ENCODE data around the gene CATSPER1.

The CATSPER1 gene

GRCh38 chr11:66026017-66026529 is at the start of gene CATSPER1:
CATSPER1 (minus strand) TSS chr11:66026479; CDS start chr11:66026379, 100 bp downstream.
- no peak within 1 kb of the TSS for H3K27ac Mint-ChIP-seq
- H3K4me3 Mint-ChIP-seq = no peak within 1 kb of the TSS
- no peak for ATAC-seq
- H3K9me3 Mint-ChIP-seq = no peaks in the 10 kb centered on the region
- H3K4me1 Mint-ChIP-seq = peaks cover 9% of the 10 kb centered on the region
- no peaks in the 10 kb centered on the region for H3K36me3 Mint-ChIP-seq
- peaks cover 20% of the 10 kb centered on the region for H3K27me3 Mint-ChIP-seq

DNA sequence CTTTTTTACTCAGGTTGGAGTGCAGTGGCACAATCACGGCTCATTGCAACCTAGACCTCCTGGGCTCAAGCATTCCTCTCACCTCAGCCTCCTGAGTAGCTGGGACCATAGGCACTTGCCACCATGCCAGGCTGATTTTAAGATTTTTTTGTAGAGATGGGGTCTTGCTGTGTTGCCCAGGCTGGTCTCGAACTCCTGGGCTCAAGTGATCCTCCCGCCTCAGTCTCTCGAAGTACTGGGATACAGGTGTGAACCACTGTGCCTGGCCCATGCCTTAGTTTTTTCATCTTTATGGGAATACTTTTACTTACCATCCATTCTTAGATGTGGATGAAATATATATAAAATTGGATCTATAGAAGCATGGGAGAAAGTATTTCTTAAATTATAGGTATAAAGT is 49.0 kb upstream of the CATSPER1 start:
- Mint-ChIP-seq H3K9me3 (no peaks in the 10 kb centered on the region), H3K27ac (no peak overlapping the region), H3K27me3 (no peaks in the 10 kb centered on the region), H3K36me3 (peaks cover 42% of the 10 kb centered on the region), H3K4me1 (peaks cover 67% of the 10 kb centered on the region), H3K4me3 (no peak overlapping the region)
- no peak for ATAC-seq

DNA sequence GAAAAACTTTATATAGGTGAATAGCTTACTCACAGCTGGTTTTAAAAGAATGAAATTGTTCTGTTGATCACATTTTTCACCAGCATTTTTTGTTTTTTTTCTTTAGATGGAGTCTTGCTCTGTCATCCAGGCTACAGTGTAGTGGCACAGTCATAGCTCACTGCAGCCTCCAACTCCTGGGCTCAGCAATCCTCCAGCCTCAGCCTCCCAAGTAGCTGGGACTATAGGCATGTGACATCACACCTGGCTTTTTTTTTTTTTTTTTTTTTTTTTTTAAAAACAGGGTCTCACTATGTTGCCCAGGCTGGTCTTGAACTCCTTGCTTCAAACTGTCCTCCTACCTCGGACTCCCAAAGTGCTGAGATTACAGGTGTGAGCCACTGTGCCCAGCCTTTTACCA is 47.4 kb upstream of the CATSPER1 start:
- Mint-ChIP-seq H3K4me1 (peaks cover 61% of the 10 kb centered on the region), H3K36me3 (peaks cover 32% of the 10 kb centered on the region), H3K4me3 (no peak overlapping the region), H3K9me3 (no peaks in the 10 kb centered on the region), H3K27ac (no peak overlapping the region), H3K27me3 (no peaks in the 10 kb centered on the region)
- ATAC-seq = no peak

DNA sequence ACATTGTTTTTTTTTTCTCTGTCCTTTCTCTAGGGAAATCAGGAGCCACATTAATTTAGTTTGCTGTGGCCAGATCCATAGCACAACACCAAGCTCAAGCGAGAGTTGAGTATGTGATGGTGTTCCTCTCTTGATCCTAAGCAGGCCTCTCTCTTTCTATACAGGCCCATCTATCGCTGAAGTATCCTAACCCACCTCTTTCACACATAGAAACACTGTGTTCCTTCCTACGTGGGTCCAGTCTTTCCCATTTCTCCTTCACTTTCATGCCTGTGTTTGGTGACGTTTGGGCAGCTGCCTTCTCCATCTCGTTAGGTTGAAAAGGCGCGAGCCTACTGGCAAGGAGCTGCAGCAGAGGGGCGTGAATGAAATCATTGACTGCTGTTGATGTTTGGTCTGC is 46.2 kb upstream of the CATSPER1 start:
- Mint-ChIP-seq H3K4me3 (peak overlapping the region; percentile 93), H3K36me3 (peaks cover 40% of the 10 kb centered on the region), H3K27ac (peak overlapping the region; percentile 91), H3K27me3 (no peaks in the 10 kb centered on the region), H3K9me3 (no peaks in the 10 kb centered on the region), H3K4me1 (peaks cover 61% of the 10 kb centered on the region)
- ATAC-seq = no peak

DNA sequence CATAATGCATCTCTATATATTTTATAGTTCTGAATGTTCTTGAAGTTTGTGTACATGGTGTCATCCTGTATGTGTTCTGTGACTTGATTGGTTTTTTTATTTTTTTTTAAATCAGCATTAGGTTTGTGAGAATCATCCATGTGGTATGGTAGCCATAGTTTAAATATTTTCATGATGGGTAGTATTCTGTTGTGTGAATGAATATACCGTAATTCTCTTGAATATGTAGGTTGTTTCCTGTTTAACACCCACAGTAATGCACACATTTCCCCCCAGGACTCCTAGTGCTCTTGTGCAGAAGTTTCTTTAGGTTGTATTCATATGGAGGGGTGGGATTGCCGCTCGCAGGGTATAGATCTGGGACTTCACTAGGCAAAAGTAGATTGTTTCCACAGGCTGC is 45.8 kb upstream of the CATSPER1 start:
- peak overlapping the region; percentile 93 for H3K4me3 Mint-ChIP-seq
- no peaks in the 10 kb centered on the region for H3K27me3 Mint-ChIP-seq
- no peak for ATAC-seq
- H3K36me3 Mint-ChIP-seq = peaks cover 44% of the 10 kb centered on the region
- peaks cover 61% of the 10 kb centered on the region for H3K4me1 Mint-ChIP-seq
- no peaks in the 10 kb centered on the region for H3K9me3 Mint-ChIP-seq
- H3K27ac Mint-ChIP-seq = peak overlapping the region; percentile 91

- Mint-ChIP-seq H3K9me3 (no peaks in the 10 kb centered on the region), H3K27me3 (no peaks in the 10 kb centered on the region), H3K36me3 (peaks cover 51% of the 10 kb centered on the region), H3K4me3 (peak overlapping the region; percentile 93), H3K4me1 (peaks cover 66% of the 10 kb centered on the region), H3K27ac (peak overlapping the region; percentile 91)
- no peak for ATAC-seq
Observed at GRCh38 chr11:66071381-66071801, 45.1 kb upstream of the CATSPER1 start.

- Mint-ChIP-seq H3K27ac (peak overlapping the region; percentile 91), H3K4me3 (peak overlapping the region; percentile 93), H3K36me3 (peaks cover 52% of the 10 kb centered on the region), H3K4me1 (peaks cover 64% of the 10 kb centered on the region), H3K9me3 (no peaks in the 10 kb centered on the region), H3K27me3 (no peaks in the 10 kb centered on the region)
- peak; percentile 46 for ATAC-seq
Observed at GRCh38 chr11:66070604-66071380, 44.5 kb upstream of the CATSPER1 start.

DNA sequence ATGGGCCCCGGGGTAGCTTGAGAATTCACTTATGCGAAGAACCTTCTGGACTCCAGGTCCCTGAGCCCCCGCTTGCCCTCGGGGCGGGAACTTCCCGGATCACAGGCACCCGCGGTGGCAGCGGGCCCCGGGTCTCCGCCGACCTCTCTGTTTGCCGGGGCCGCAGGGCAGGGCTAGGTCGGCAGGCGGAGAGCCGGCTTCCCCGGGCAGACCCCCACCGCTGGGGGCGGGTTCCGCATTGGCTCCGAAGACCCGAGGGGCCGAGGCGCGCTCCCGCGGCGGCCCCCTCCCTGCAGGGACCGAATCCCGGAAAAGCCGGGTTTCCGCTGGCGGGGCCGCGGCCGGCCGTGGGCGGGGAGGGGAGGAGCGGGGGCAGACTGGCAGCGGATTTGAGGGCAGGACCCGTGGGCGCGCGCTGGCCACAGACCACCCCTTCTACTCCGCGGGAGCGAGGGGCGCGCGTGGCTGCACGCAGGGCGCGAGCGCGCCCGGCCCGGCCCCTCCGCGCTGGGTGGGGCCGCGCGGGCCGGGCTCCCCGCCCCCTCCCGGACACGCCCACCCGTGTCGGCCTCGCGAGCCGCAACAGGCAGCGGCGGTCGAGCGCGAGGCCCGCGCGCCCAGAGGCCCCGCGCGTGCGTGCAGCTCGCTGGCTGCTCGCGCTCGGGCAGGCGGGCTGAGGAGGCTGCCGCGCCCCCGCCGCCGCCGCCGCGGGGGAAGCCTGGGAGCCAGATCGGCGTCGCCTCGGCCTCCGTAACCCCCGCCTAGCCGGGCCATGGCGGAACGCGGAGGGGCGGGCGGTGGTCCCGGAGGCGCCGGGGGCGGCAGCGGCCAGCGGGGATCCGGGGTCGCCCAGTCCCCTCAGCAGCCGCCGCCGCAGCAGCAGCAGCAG is 43.7 kb upstream of the CATSPER1 start, which contains the start of gene PACS1:
TSS of gene PACS1 (plus strand) at position 558 of the 889 bp plus-strand sequence. CDS start at position 773, 215 bp downstream.
- Mint-ChIP-seq H3K27ac (peak within 1 kb of the TSS; percentile 91), H3K4me1 (peaks cover 63% of the 10 kb centered on the region), H3K4me3 (peak within 1 kb of the TSS; percentile 93), H3K9me3 (no peaks in the 10 kb centered on the region), H3K36me3 (peaks cover 57% of the 10 kb centered on the region), H3K27me3 (no peaks in the 10 kb centered on the region)
- ATAC-seq = peak; percentile 85

GRCh38 chr11:66068923-66069714 is 42.8 kb upstream of the CATSPER1 start:
- H3K27ac Mint-ChIP-seq = peak overlapping the region; percentile 86
- H3K9me3 Mint-ChIP-seq = no peaks in the 10 kb centered on the region
- H3K27me3 Mint-ChIP-seq = no peaks in the 10 kb centered on the region
- H3K4me3 Mint-ChIP-seq = peak overlapping the region; percentile 83
- peaks cover 65% of the 10 kb centered on the region for H3K4me1 Mint-ChIP-seq
- peak; percentile 70 for ATAC-seq
- H3K36me3 Mint-ChIP-seq = peaks cover 60% of the 10 kb centered on the region

GRCh38 chr11:66068154-66068821 is 42.0 kb upstream of the CATSPER1 start:
- no peaks in the 10 kb centered on the region for H3K9me3 Mint-ChIP-seq
- H3K36me3 Mint-ChIP-seq = peaks cover 67% of the 10 kb centered on the region
- peak; percentile 17 for ATAC-seq
- H3K27ac Mint-ChIP-seq = peak overlapping the region; percentile 86
- H3K4me3 Mint-ChIP-seq = peak overlapping the region; percentile 83
- no peaks in the 10 kb centered on the region for H3K27me3 Mint-ChIP-seq
- peaks cover 74% of the 10 kb centered on the region for H3K4me1 Mint-ChIP-seq

DNA sequence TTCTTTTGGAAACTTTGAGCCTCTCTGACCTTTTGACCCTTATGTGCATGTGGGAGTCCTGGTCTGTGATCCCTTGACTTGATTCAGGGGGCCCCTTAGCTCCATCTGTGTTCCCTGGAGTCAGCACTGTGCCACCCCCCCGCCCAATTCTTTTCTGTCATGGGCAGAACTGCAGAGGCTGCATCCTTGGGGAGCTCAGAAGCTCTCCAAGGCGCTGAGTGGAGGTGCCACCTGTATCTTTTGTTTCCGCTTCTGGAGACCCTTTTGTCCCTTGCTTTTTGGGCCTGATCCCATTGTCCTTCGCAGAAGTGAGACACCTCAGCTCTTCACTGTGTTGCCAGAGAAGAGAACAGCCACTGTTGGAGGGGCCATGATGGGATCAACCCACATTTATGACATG is 41.4 kb upstream of the CATSPER1 start:
- no peaks in the 10 kb centered on the region for H3K9me3 Mint-ChIP-seq
- ATAC-seq = no peak
- H3K36me3 Mint-ChIP-seq = peaks cover 67% of the 10 kb centered on the region
- H3K4me1 Mint-ChIP-seq = peaks cover 71% of the 10 kb centered on the region
- no peaks in the 10 kb centered on the region for H3K27me3 Mint-ChIP-seq
- H3K27ac Mint-ChIP-seq = peak overlapping the region; percentile 86
- H3K4me3 Mint-ChIP-seq = no peak overlapping the region

DNA sequence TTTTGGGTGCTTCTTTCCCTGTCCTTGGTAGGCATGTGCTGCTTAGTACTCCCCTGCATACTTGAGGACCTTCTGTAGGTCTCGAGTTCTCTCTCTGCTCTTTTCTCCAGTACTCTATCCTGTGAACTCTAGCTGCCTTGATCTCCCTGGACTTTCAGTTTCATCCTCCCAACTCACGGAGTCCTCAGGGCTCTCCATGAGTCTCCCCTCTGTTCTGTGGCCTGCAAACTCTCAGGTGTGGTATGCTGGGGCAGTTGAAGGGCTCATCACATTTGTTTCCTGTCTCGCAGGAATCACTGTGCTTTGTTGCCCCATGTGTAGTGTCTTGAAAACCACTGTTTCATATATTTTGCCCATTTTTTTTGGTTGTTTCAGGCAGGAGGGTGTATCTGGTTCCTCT is 40.5 kb upstream of the CATSPER1 start:
- Mint-ChIP-seq H3K27me3 (no peaks in the 10 kb centered on the region), H3K4me3 (no peak overlapping the region), H3K4me1 (peaks cover 63% of the 10 kb centered on the region), H3K36me3 (peaks cover 65% of the 10 kb centered on the region), H3K27ac (peak overlapping the region; percentile 86), H3K9me3 (no peaks in the 10 kb centered on the region)
- ATAC-seq = no peak

GRCh38 chr11:66064571-66064970 is 38.3 kb upstream of the CATSPER1 start:
- Mint-ChIP-seq H3K27me3 (no peaks in the 10 kb centered on the region), H3K36me3 (peaks cover 87% of the 10 kb centered on the region), H3K4me3 (no peak overlapping the region), H3K4me1 (peaks cover 70% of the 10 kb centered on the region), H3K9me3 (no peaks in the 10 kb centered on the region), H3K27ac (peak overlapping the region; percentile 61)
- no peak for ATAC-seq

GRCh38 chr11:66063900-66064299 is 37.6 kb upstream of the CATSPER1 start:
- Mint-ChIP-seq H3K4me1 (peaks cover 66% of the 10 kb centered on the region), H3K27ac (peak overlapping the region; percentile 61), H3K27me3 (no peaks in the 10 kb centered on the region), H3K9me3 (no peaks in the 10 kb centered on the region), H3K4me3 (no peak overlapping the region), H3K36me3 (peaks cover 93% of the 10 kb centered on the region)
- no peak for ATAC-seq

Data from stimulated activated memory B cell treated with anti-CD40 and anti-IgM and Interleukin-4, amounts not matched to agents 10 μg/mL and 1 μg/mL and 100 μg/mL, for 72 hours (primary cell).